ENCODE data around the gene SHC4.
"Not testable (repeated sequence)": the region's sequence is repeated elsewhere in the genome, so short reads cannot be mapped to it uniquely, and the experiment has no call there.

The SHC4 gene

GRCh38 chr15:48924528-48925393 is 39.0 kb downstream of the SHC4 start:
- no peaks in the 10 kb centered on the region for H3K4me1 Mint-ChIP-seq
- H3K4me3 Mint-ChIP-seq, result no peak overlapping the region
- no peaks in the 10 kb centered on the region for H3K36me3 Mint-ChIP-seq
- DNase-seq, result no peak
- H3K9me3 Mint-ChIP-seq, result no peaks in the 10 kb centered on the region
- no peak overlapping the region for H3K27ac Mint-ChIP-seq
- no peak for ATAC-seq (replicated peaks)
- peaks cover 28 to 33% of the 10 kb centered on the region in 2 donors for H3K27me3 Mint-ChIP-seq

- Mint-ChIP-seq H3K27me3 (peaks cover 23 to 28% of the 10 kb centered on the region in 2 donors), H3K9me3 (no peaks in the 10 kb centered on the region), H3K27ac (no peak overlapping the region), H3K4me1 (no peaks in the 10 kb centered on the region), H3K36me3 (no peaks in the 10 kb centered on the region), H3K4me3 (no peak overlapping the region)
- no peak for DNase-seq
- no peak for ATAC-seq (replicated peaks)
Measured at GRCh38 chr15:48922046-48922445, 41.7 kb downstream of the SHC4 start.

- ATAC-seq (replicated peaks) (no peak), DNase-seq (no peak)
- Mint-ChIP-seq H3K4me3 (no peak overlapping the region), H3K9me3 (no peaks in the 10 kb centered on the region), H3K27me3 (peaks cover 33 to 34% of the 10 kb centered on the region in 2 donors), H3K4me1 (no peaks in the 10 kb centered on the region), H3K36me3 (no peaks in the 10 kb centered on the region), H3K27ac (no peak overlapping the region)
Measured at GRCh38 chr15:48916721-48917120, 47.0 kb downstream of the SHC4 start.

GRCh38 chr15:48915861-48916260 is 47.9 kb downstream of the SHC4 start:
- H3K27ac Mint-ChIP-seq, result no peak overlapping the region

GRCh38 chr15:48914717-48915116 is 49.0 kb downstream of the SHC4 start:
- ATAC-seq (replicated peaks) (no peak), DNase-seq (no peak)
- Mint-ChIP-seq H3K4me3 (no peak overlapping the region), H3K27ac (no peak overlapping the region), H3K4me1 (no peaks in the 10 kb centered on the region), H3K36me3 (no peaks in the 10 kb centered on the region), H3K9me3 (peaks cover 0 to 1% of the 10 kb centered on the region in 2 donors), H3K27me3 (peaks cover 27 to 45% of the 10 kb centered on the region in 2 donors)

More at GRCh38 chr15:48915861-48916260, 47.9 kb downstream of the SHC4 start:
- ATAC-seq (replicated peaks) (no peak), DNase-seq (no peak)
- Mint-ChIP-seq H3K4me1 (no peaks in the 10 kb centered on the region), H3K9me3 (no peaks in the 10 kb centered on the region), H3K36me3 (no peaks in the 10 kb centered on the region), H3K4me3 (no peak overlapping the region), H3K27me3 (peaks cover 30 to 40% of the 10 kb centered on the region in 2 donors)

- Mint-ChIP-seq H3K9me3 (peaks cover 0 to 3% of the 10 kb centered on the region in 2 donors), H3K36me3 (no peaks in the 10 kb centered on the region), H3K27ac (no peak overlapping the region), H3K27me3 (peaks cover 22 to 46% of the 10 kb centered on the region in 2 donors), H3K4me3 (no peak overlapping the region), H3K4me1 (no peaks in the 10 kb centered on the region)
- ATAC-seq (replicated peaks) (no peak), DNase-seq (no peak)
Measured at GRCh38 chr15:48913141-48913540, 50.6 kb downstream of the SHC4 start.

- not testable (repeated sequence) for H3K36me3 Mint-ChIP-seq; H3K9me3 Mint-ChIP-seq; ATAC-seq (replicated peaks); H3K4me3 Mint-ChIP-seq; DNase-seq; H3K4me1 Mint-ChIP-seq; H3K27ac Mint-ChIP-seq
- peaks cover 8 to 46% of the 10 kb centered on the region in 2 donors for H3K27me3 Mint-ChIP-seq
Measured at GRCh38 chr15:48910554-48910953, 53.2 kb downstream of the SHC4 start.

GRCh38 chr15:48909313-48909712 is 54.4 kb downstream of the SHC4 start:
- H3K27ac Mint-ChIP-seq; DNase-seq; H3K4me3 Mint-ChIP-seq; H3K9me3 Mint-ChIP-seq; ATAC-seq (replicated peaks); H3K36me3 Mint-ChIP-seq; H3K4me1 Mint-ChIP-seq: not testable (repeated sequence)
- H3K27me3 Mint-ChIP-seq, result peaks cover 8 to 46% of the 10 kb centered on the region in 2 donors

- Mint-ChIP-seq H3K9me3 (peaks cover 0 to 6% of the 10 kb centered on the region in 2 donors), H3K27ac (no peak overlapping the region), H3K4me1 (peaks cover 0 to 2% of the 10 kb centered on the region in 2 donors), H3K4me3 (no peak overlapping the region), H3K36me3 (no peaks in the 10 kb centered on the region), H3K27me3 (peaks cover 0 to 20% of the 10 kb centered on the region in 2 donors)
- no peak for ATAC-seq (replicated peaks)
- DNase-seq, result no peak
Measured at GRCh38 chr15:48905847-48906246, 57.9 kb downstream of the SHC4 start.

GRCh38 chr15:48905216-48905615 is 58.5 kb downstream of the SHC4 start:
- ATAC-seq (replicated peaks), result no peak
- H3K36me3 Mint-ChIP-seq, result no peaks in the 10 kb centered on the region
- H3K27ac Mint-ChIP-seq, result no peak overlapping the region
- H3K4me1 Mint-ChIP-seq, result peaks cover 0 to 2% of the 10 kb centered on the region in 2 donors
- H3K4me3 Mint-ChIP-seq, result no peak overlapping the region
- H3K27me3 Mint-ChIP-seq, result peaks cover 0 to 15% of the 10 kb centered on the region in 2 donors
- H3K9me3 Mint-ChIP-seq, result peaks cover 0 to 5% of the 10 kb centered on the region in 2 donors
- DNase-seq, result no peak

- H3K36me3 Mint-ChIP-seq, result no peaks in the 10 kb centered on the region
- DNase-seq, result no peak
- H3K4me3 Mint-ChIP-seq, result no peak overlapping the region
- no peak for ATAC-seq (replicated peaks)
- H3K27me3 Mint-ChIP-seq, result peaks cover 0 to 10% of the 10 kb centered on the region in 2 donors
- peaks cover 0 to 5% of the 10 kb centered on the region in 2 donors for H3K9me3 Mint-ChIP-seq
- H3K4me1 Mint-ChIP-seq, result peaks cover 0 to 2% of the 10 kb centered on the region in 2 donors
- H3K27ac Mint-ChIP-seq, result no peak overlapping the region
Measured at GRCh38 chr15:48904758-48905157, 59.0 kb downstream of the SHC4 start.

GRCh38 chr15:48899793-48900192 is 63.9 kb downstream of the SHC4 start:
- H3K9me3 Mint-ChIP-seq, result no peaks in the 10 kb centered on the region
- no peaks in the 10 kb centered on the region for H3K4me1 Mint-ChIP-seq
- H3K4me3 Mint-ChIP-seq, result no peak overlapping the region
- no peak for DNase-seq
- no peak overlapping the region for H3K27ac Mint-ChIP-seq
- no peak for ATAC-seq (replicated peaks)
- no peaks in the 10 kb centered on the region for H3K36me3 Mint-ChIP-seq
- H3K27me3 Mint-ChIP-seq, result peaks cover 20 to 26% of the 10 kb centered on the region in 2 donors

- no peak overlapping the region for H3K4me3 Mint-ChIP-seq
- ATAC-seq (replicated peaks) (no peak), DNase-seq (no peak)
- no peaks in the 10 kb centered on the region for H3K9me3 Mint-ChIP-seq
- no peaks in the 10 kb centered on the region for H3K4me1 Mint-ChIP-seq
- H3K27ac Mint-ChIP-seq, result no peak overlapping the region
- peaks cover 21 to 34% of the 10 kb centered on the region in 2 donors for H3K27me3 Mint-ChIP-seq
- H3K36me3 Mint-ChIP-seq, result no peaks in the 10 kb centered on the region
Measured at GRCh38 chr15:48898446-48898845, 65.3 kb downstream of the SHC4 start.

GRCh38 chr15:48898032-48898431 is 65.7 kb downstream of the SHC4 start:
- H3K4me1 Mint-ChIP-seq, result no peaks in the 10 kb centered on the region
- no peak overlapping the region for H3K4me3 Mint-ChIP-seq
- ATAC-seq (replicated peaks) (no peak), DNase-seq (no peak)
- H3K9me3 Mint-ChIP-seq, result no peaks in the 10 kb centered on the region
- no peak overlapping the region for H3K27ac Mint-ChIP-seq
- H3K27me3 Mint-ChIP-seq, result peaks cover 23 to 34% of the 10 kb centered on the region in 2 donors
- H3K36me3 Mint-ChIP-seq, result no peaks in the 10 kb centered on the region
